DMS 273 treated with DMSO at 0.1 percent for 48 hours (cell line): ENCODE data around the gene BAHCC1.
"Not testable (repeated sequence)": the region's sequence is repeated elsewhere in the genome, so short reads cannot be mapped to it uniquely, and the experiment has no call there.

Experiments used
- DNase-seq: peaks from one replicate; lab custom pipeline; 2025; lab: John Stamatoyannopoulos, UW

BAHCC1 gene

GRCh38 chr17:81413497-81414135 lies 18.4 kb downstream of the BAHCC1 start:
- no peak for DNase-seq

- peak; percentile 46 for DNase-seq
Observed at GRCh38 chr17:81414756-81415516, 19.7 kb downstream of the BAHCC1 start.

- DNase-seq = no peak
Observed at GRCh38 chr17:81415681-81416080, 20.4 kb downstream of the BAHCC1 start.

- no peak for DNase-seq
Observed at GRCh38 chr17:81416612-81417011, 21.4 kb downstream of the BAHCC1 start.

GRCh38 chr17:81417049-81417878 lies 22.0 kb downstream of the BAHCC1 start:
- no peak for DNase-seq

GRCh38 chr17:81417879-81418709 lies 22.8 kb downstream of the BAHCC1 start:
- no peak for DNase-seq

- no peak for DNase-seq
Observed at GRCh38 chr17:81418710-81419318, 23.6 kb downstream of the BAHCC1 start.

GRCh38 chr17:81419319-81419885 lies 24.1 kb downstream of the BAHCC1 start:
- DNase-seq = peak; percentile 65

GRCh38 chr17:81419886-81420768 lies 24.9 kb downstream of the BAHCC1 start:
- no peak for DNase-seq

GRCh38 chr17:81420769-81421462 lies 25.7 kb downstream of the BAHCC1 start:
- no peak for DNase-seq

- DNase-seq = no peak
Observed at GRCh38 chr17:81422776-81423697, 27.8 kb downstream of the BAHCC1 start.

- no peak for DNase-seq
Observed at GRCh38 chr17:81423698-81424071, 28.4 kb downstream of the BAHCC1 start.

- no peak for DNase-seq
Observed at GRCh38 chr17:81424151-81425017, 29.1 kb downstream of the BAHCC1 start.

GRCh38 chr17:81425041-81425440 lies 29.8 kb downstream of the BAHCC1 start:
- DNase-seq = not testable (repeated sequence)

- not testable (repeated sequence) for DNase-seq
Observed at GRCh38 chr17:81425716-81426392, 30.6 kb downstream of the BAHCC1 start.

GRCh38 chr17:81426393-81427172 lies 31.3 kb downstream of the BAHCC1 start:
- DNase-seq = no peak
